Measurements from ENCODE around the gene LSM4. TPM values are rescaled to one million over a fixed set of nuclear protein-coding genes. Genes with fewer than 3 reads are reported as not detected.

Gene LSM4
- total and polyA plus RNA-seq, 2 donors (not counting 3 experiments of a cell fraction or from before 2014, with no cell fraction given) = 118 to 119 TPM

GRCh38 chr19:18274219-18274780 lies 48.6 kb downstream of the LSM4 start, which contains the start of gene IQCN:
TSS of gene IQCN (minus strand) at chr19:18274452. CDS start at chr19:18269478, 4,974 bp downstream.
- H4K20me1 ChIP-seq (replicated peaks; ENCODE audit: control insufficient read depth, extremely low read depth, insufficient read depth, low read length) = peaks cover 5% of the 10 kb centered on the region
- H3K36me3 ChIP-seq (ENCODE audit: control insufficient read depth in 2 of 2, extremely low read depth in 1 of 2, insufficient read depth in 2 of 2, low read length in 2 of 2) = peaks cover 0 to 2% of the 10 kb centered on the region in 2 experiments
- peaks cover 22% of the 10 kb centered on the region for H3K4me1 ChIP-seq (ENCODE audit: control insufficient read depth, extremely low read depth, insufficient read depth, low read length)
- no peaks in the 10 kb centered on the region for H3K27me3 ChIP-seq (ENCODE audit: control insufficient read depth in 2 of 2, insufficient read depth in 2 of 2, low read length in 2 of 2)
- peaks cover 15% of the 10 kb centered on the region for H3K79me2 ChIP-seq (ENCODE audit: control insufficient read depth, insufficient read depth, low read length)
- no peaks in the 10 kb centered on the region for H3K9me3 ChIP-seq (replicated peaks; ENCODE audit: control insufficient read depth, insufficient read depth, low read length)
- no peak for DNase-seq (ENCODE audit: low read depth, low spot score)
- no peak within 1 kb of the TSS for H3K27ac ChIP-seq (ENCODE audit: insufficient read depth, low read depth, low read length)
- no peak for FAIRE-seq
- ChIA-PET POLR2A (interaction anchor here (1.5 to 1.7 kb wide), 2 partner anchors 54 to 111 kb away, joined by 4 to 6 read pairs; partner anchors contain the start of gene GDF15), CTCF (interaction anchor here (1.0 to 3.8 kb wide), 5 partner anchors 52 to 136 kb away, joined by 3 to 38 read pairs (median 6); no protein-coding TSS in a partner anchor)
- no peak within 1 kb of the TSS for H3K4me3 ChIP-seq (replicated peaks in 1 of 3; ENCODE audit: insufficient read depth in 1 of 3, low read depth in 1 of 3, low read length in 3 of 3)
- H3K4me2 ChIP-seq (ENCODE audit: insufficient read depth, low read length) = peak within 1 kb of the TSS; percentile 40
- no peak for TF ChIP-seq MAX (IDR thresholded peaks at IDR 0.05; ENCODE audit: insufficient read depth, insufficient read length)
- no peak for TF ChIP-seq GATA2 (IDR thresholded peaks at IDR 0.05; ENCODE audit: insufficient read depth, insufficient read length, low read depth, low read length)
- TF ChIP-seq EZH2 (IDR thresholded peaks at IDR 0.05; ENCODE audit: borderline replicate concordance, low read depth, low read length, severe bottlenecking) = no peak
- no peaks in the 10 kb centered on the region for H3K9me1 ChIP-seq (replicated peaks; ENCODE audit: control insufficient read depth, extremely low read depth, insufficient read depth, low read length)
- intact Hi-C loops (cut with micrococcal nuclease) = no loop called here
- H3K9ac ChIP-seq (replicated peaks; ENCODE audit: extremely low read depth, insufficient read depth, low read length) = no peak within 1 kb of the TSS
- no peak within 1 kb of the TSS for H2AFZ ChIP-seq (ENCODE audit: low read depth, low read length)
- no TSS peak for BruUV-seq (replicated peaks)
- dilution Hi-C loops (cut with MboI; ENCODE audit: extremely low pct_ligation_motif_present, low sequenced_read_pairs) = no loop called here

- no TSS peak for BruUV-seq (replicated peaks)
- dilution Hi-C loops (cut with MboI; ENCODE audit: extremely low pct_ligation_motif_present, low sequenced_read_pairs) = no loop called here
- FAIRE-seq = no peak
- Histone ChIP-seq H3K9ac (replicated peaks; ENCODE audit: extremely low read depth, insufficient read depth, low read length) (no peak overlapping the region), H3K9me1 (replicated peaks; ENCODE audit: control insufficient read depth, extremely low read depth, insufficient read depth, low read length) (no peaks in the 10 kb centered on the region), H3K4me1 (ENCODE audit: control insufficient read depth, extremely low read depth, insufficient read depth, low read length) (peaks cover 16% of the 10 kb centered on the region), H3K4me2 (ENCODE audit: insufficient read depth, low read length) (no peak overlapping the region), H2AFZ (ENCODE audit: low read depth, low read length) (no peak overlapping the region), H3K4me3 (replicated peaks in 1 of 3; ENCODE audit: insufficient read depth in 1 of 3, low read depth in 1 of 3, low read length in 3 of 3) (no peak overlapping the region), H3K27ac (ENCODE audit: insufficient read depth, low read depth, low read length) (no peak overlapping the region), H3K9me3 (replicated peaks; ENCODE audit: control insufficient read depth, insufficient read depth, low read length) (no peaks in the 10 kb centered on the region), H3K27me3 (ENCODE audit: control insufficient read depth in 2 of 2, insufficient read depth in 2 of 2, low read length in 2 of 2) (no peaks in the 10 kb centered on the region), H4K20me1 (replicated peaks; ENCODE audit: control insufficient read depth, extremely low read depth, insufficient read depth, low read length) (no peaks in the 10 kb centered on the region), H3K36me3 (ENCODE audit: control insufficient read depth in 2 of 2, extremely low read depth in 1 of 2, insufficient read depth in 2 of 2, low read length in 2 of 2) (peaks cover 0 to under 1% of the 10 kb centered on the region in 2 experiments), H3K79me2 (ENCODE audit: control insufficient read depth, insufficient read depth, low read length) (peaks cover 9% of the 10 kb centered on the region)
- TF ChIP-seq MAX (IDR thresholded peaks at IDR 0.05; ENCODE audit: insufficient read depth, insufficient read length) (no peak), MYC (IDR thresholded peaks at IDR 0.05; ENCODE audit: low read depth, low read length) (no peak), JUN (IDR thresholded peaks at IDR 0.05; ENCODE audit: borderline replicate concordance, insufficient read depth, insufficient read length, low read depth) (no peak)
- DNase-seq (ENCODE audit: low read depth, low spot score) = no peak
- ChIA-PET POLR2A (no interaction called here), CTCF (interaction anchor here (0.9 to 3.8 kb wide), 6 partner anchors 49 to 137 kb away, joined by 3 to 38 read pairs (median 4); partner anchors contain the start of gene LSM4)
- intact Hi-C loops (cut with micrococcal nuclease) = no loop called here
Observed at GRCh38 chr19:18273561-18274218, 49.2 kb downstream of the LSM4 start.
